Measurements from ENCODE around the gene TRIP12. TPM values are rescaled to one million over a fixed set of nuclear protein-coding genes. Genes with fewer than 3 reads are reported as not detected.

Gene TRIP12
- total and polyA plus RNA-seq, 2 donors from 2014 or later = 29.3 to 225 TPM

DNA sequence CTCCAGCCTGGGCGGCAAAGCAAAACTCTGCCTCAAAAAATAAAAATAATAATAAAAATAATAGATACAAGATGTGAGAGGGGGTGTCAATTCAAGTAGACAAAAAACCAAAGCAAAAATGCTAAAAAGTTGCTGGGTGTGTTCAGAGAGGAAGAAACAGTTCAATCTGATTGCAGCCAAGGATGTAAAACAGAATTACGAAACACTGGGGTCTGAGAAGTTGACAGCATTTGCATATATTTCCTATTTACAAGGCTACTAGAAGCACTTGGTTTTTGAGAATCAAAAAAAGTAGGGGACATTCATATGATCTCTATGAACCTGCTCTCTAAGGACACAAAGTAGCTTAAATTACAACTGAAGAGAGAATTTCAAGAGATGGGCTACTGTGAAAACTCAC is 7.6 kb downstream of the TRIP12 start:
- FAIRE-seq (no peak), DNase-seq (no peak)
- TF ChIP-seq, protein P1, sequence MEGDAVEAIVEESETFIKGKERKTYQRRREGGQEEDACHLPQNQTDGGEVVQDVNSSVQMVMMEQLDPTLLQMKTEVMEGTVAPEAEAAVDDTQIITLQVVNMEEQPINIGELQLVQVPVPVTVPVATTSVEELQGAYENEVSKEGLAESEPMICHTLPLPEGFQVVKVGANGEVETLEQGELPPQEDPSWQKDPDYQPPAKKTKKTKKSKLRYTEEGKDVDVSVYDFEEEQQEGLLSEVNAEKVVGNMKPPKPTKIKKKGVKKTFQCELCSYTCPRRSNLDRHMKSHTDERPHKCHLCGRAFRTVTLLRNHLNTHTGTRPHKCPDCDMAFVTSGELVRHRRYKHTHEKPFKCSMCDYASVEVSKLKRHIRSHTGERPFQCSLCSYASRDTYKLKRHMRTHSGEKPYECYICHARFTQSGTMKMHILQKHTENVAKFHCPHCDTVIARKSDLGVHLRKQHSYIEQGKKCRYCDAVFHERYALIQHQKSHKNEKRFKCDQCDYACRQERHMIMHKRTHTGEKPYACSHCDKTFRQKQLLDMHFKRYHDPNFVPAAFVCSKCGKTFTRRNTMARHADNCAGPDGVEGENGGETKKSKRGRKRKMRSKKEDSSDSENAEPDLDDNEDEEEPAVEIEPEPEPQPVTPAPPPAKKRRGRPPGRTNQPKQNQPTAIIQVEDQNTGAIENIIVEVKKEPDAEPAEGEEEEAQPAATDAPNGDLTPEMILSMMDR (IDR thresholded peaks at IDR 0.05; ENCODE audit: borderline replicate concordance, extremely low read depth, insufficient read depth) = no peak
- H3K9ac ChIP-seq (ENCODE audit: low read length in 3 of 3) = no peak overlapping the region
- no peaks in the 10 kb centered on the region for H3K27me3 ChIP-seq (ENCODE audit: control insufficient read depth, insufficient read depth, low read length)
- intact Hi-C loops (cut with DNase I) = no loop called here
- H3K36me3 ChIP-seq (ENCODE audit: control insufficient read depth in 2 of 3, insufficient read depth in 3 of 3, low read length in 3 of 3) = peaks cover 0 to 8% (median 0%) of the 10 kb centered on the region in 3 donors
- peaks cover 0 to 26% (median 3%) of the 10 kb centered on the region in 3 donors for H3K4me1 ChIP-seq (ENCODE audit: control insufficient read depth in 2 of 3, insufficient read depth in 2 of 3, low read depth in 1 of 3, low read length in 3 of 3)
- no peaks in the 10 kb centered on the region for H3K9me3 ChIP-seq (ENCODE audit: control insufficient read depth in 2 of 3, insufficient read depth in 1 of 3, low read length in 3 of 3)
- no peak overlapping the region for H3K27ac ChIP-seq (ENCODE audit: low read depth in 2 of 2, low read length in 2 of 2)
- H3K4me3 ChIP-seq (ENCODE audit: low read length in 3 of 3) = no peak overlapping the region

DNA sequence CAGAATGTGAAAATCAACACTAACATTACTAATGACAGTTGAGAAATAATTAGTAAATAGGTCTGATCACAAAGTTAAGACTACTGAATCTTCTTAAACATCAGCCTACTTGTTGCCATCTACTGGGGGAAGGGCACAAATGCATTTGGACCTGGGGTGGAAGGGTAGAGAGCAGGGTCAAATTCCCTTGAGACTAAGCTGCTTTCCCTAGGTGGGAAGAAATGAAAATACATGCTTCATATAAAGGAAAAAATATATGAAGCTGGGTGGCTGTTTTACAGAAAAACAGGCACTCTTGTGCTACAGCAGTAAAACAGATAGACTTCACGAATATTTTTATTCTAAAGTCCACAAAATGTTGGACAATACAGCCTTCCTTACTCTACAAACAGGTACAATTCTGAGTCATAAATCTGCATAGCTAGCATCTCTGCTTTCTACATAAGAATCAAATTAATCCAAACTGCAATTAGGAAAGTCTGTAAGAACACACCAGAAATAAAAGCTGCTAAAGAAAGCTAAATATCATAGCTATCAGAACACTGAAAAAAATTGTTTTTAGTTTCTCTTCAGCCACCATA is 10.9 kb downstream of the TRIP12 start:
- DNase-seq = peak in 2 of 5 donors; percentile 37 to 50
- H3K27ac ChIP-seq (ENCODE audit: low read depth in 2 of 2, low read length in 2 of 2) = no peak overlapping the region
- no peaks in the 10 kb centered on the region for H3K27me3 ChIP-seq (ENCODE audit: control insufficient read depth, insufficient read depth, low read length)
- intact Hi-C loops (cut with DNase I) = no loop called here
- H3K4me1 ChIP-seq (ENCODE audit: control insufficient read depth in 2 of 3, insufficient read depth in 2 of 3, low read depth in 1 of 3, low read length in 3 of 3) = peaks cover 0 to 22% (median 3%) of the 10 kb centered on the region in 3 donors
- H3K9me3 ChIP-seq (ENCODE audit: control insufficient read depth in 2 of 3, insufficient read depth in 1 of 3, low read length in 3 of 3) = no peaks in the 10 kb centered on the region
- H3K36me3 ChIP-seq (ENCODE audit: control insufficient read depth in 2 of 3, insufficient read depth in 3 of 3, low read length in 3 of 3) = peaks cover 0 to 9% (median 0%) of the 10 kb centered on the region in 3 donors
- no peak overlapping the region for H3K4me3 ChIP-seq (ENCODE audit: low read length in 3 of 3)
- peak; percentile 92 for FAIRE-seq
- H3K9ac ChIP-seq (ENCODE audit: low read length in 3 of 3) = no peak overlapping the region
- TF ChIP-seq, protein P1 (IDR thresholded peaks at IDR 0.05; ENCODE audit: borderline replicate concordance, extremely low read depth, insufficient read depth) = peak; percentile 24

DNA sequence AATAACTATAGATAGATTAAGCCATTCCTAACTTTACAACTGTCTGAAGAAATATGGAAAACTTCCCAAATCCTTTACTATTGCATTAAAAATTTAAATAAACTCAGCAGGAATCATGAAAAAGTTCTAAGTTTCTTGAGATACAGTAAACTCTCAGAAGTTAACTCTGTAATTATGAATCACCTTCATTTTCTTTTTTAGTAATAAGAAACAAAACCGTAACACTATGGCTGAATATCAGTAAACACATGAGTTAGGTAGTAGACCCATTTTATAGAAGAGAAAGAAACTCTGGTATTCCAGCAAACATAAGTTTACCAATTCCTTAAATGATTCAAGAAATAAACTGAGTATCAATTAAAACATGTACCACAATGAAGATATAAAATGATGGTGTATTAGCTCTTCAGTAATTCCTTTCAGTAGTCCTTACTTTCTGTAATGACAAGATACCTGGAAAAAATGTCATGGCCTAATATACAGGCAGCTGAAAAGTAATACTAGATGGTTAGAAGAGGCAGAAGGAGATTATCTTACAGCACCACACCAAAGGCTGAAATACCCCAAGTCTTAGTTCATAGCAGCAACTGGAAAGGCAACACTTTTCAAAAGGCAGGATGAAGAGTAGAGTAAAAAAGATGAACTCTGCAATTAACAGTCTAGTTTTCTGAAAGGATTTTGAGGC is 11.5 kb downstream of the TRIP12 start:
- Histone ChIP-seq H3K9ac (ENCODE audit: low read length in 3 of 3) (no peak overlapping the region), H3K4me1 (ENCODE audit: control insufficient read depth in 2 of 3, insufficient read depth in 2 of 3, low read depth in 1 of 3, low read length in 3 of 3) (peaks cover 0 to 22% (median 3%) of the 10 kb centered on the region in 3 donors)
- TF ChIP-seq, protein P1 (IDR thresholded peaks at IDR 0.05; ENCODE audit: borderline replicate concordance, extremely low read depth, insufficient read depth) = no peak

More for the DNA sequence above, 11.5 kb downstream of the TRIP12 start:
- H3K27ac ChIP-seq (ENCODE audit: low read depth in 2 of 2, low read length in 2 of 2) = no peak overlapping the region
- FAIRE-seq (no peak), DNase-seq (no peak)
- H3K9me3 ChIP-seq (ENCODE audit: control insufficient read depth in 2 of 3, insufficient read depth in 1 of 3, low read length in 3 of 3) = no peaks in the 10 kb centered on the region
- H3K4me3 ChIP-seq (ENCODE audit: low read length in 3 of 3) = no peak overlapping the region
- no peaks in the 10 kb centered on the region for H3K27me3 ChIP-seq (ENCODE audit: control insufficient read depth, insufficient read depth, low read length)
- H3K36me3 ChIP-seq (ENCODE audit: control insufficient read depth in 2 of 3, insufficient read depth in 3 of 3, low read length in 3 of 3) = peaks cover 0 to 9% (median 0%) of the 10 kb centered on the region in 3 donors
- intact Hi-C loops (cut with DNase I) = no loop called here

Measured in kidney (tissue), 14 donors.